Measurements from ENCODE around the gene INPP5A.

INPP5A gene

GRCh38 chr10:132519382-132520176 is 18.0 kb upstream of the INPP5A start:
- no peak for DNase-seq

- no peak for DNase-seq
These were observed 17.3 kb upstream of the INPP5A start for GRCh38 chr10:132520177-132520811.

DNA sequence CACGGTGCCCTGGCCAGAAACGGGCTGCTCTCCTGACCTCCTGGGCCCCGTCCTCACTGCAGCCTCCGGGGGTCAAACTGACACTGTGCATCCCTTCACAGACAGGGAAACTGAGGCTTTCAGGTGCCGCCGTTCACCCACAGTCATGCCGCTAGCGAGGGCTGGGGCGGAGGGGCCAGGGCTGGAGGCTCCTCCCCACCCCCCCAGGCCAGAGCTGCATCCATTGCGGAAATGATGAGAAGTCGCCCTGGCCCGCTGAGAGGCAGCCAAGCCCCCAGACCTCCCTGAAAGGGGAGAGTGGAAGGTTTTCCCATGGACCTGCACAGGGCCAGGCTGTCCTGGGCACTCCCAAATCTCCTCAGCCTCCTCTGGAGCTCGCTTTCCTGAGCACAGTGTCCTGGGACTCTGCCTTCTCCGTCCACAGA is 16.5 kb upstream of the INPP5A start:
- no peak for DNase-seq

- no peak for DNase-seq
These were observed 16.0 kb upstream of the INPP5A start for GRCh38 chr10:132521466-132522102.

- no peak for DNase-seq
These were observed 14.8 kb upstream of the INPP5A start for GRCh38 chr10:132522521-132523411.

DNA sequence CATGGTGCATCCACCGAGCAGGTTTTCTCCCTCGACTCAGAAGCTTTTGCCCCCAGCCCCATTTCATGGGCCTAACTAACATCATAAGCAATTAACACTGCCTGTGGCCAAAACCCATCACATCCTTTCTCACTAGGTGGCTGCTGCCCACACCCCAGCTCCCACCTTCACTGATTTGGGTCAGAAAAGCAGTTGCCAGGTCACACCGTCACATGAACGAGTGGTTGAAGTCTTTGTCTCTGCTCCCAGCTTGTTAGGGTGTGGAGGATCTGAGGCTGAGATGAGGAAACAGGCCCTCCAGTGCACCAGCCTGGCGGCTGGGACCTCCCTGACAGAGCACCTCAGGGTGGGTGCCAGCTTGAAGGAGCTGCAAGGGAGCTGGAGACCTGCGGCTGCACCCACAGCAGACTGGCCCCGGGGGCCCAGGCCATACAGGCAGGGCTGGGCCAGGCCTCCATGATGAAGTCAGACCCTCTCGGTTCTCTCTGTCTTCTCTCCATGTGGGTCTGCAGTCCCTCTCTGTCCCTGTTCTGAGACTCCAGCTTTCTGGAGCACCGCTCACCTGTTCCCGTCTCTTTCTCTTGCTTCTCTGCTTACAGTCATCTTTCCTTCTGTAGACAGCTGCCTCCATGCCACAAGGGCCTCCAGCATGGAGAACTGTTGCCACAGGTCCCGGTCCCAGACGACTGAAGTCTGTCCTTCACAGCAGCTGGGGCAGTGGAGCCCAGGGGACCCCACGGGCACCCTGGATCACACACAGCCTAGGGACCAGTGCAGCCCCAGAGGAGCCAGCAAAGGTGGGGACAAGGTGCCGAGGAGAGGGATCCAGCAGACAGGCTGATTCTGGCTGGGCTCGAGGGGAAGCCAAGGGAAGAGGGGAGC is 13.8 kb upstream of the INPP5A start:
- no peak for DNase-seq

DNA sequence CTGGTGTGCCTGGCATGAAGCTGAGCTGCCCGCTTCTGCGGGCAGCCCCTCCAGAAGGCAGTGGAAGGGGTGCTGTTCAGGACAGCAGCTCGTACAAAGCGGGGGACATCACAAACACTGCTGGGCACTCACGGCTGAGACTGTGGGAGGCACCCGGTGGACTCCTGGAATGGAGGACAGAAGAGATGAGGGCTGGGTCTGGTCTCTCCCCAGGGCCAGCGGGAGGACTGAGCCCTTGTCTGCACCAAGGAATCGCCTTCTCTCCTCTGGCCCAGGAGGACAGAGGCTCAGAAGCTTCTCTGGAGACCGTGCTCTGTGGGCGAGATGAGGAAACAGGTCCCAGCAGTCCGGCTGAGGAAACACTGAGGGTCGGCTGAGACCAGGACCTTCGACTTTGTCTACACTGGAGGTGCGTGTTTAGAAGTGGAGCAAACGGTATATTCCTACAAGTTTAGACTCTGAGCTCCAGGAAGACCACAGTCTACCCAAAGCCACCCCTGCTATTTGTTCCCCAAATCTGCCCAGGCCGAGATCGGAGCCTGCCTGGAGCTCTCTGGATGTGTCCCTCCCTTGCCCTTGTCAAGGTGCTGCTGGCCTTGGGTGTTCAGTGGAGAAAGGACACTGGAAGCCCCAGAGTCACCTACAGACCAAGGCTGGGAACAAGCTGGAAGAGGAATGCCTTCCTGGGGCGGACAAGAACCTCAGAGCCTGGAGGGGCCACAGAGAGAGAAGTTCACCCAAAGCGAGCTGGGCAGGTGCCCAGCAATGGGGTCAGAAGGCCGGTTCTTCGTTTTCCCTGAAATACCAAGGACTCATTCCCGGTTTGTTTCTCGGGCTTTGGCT is 12.9 kb upstream of the INPP5A start:
- DNase-seq = no peak

DNA sequence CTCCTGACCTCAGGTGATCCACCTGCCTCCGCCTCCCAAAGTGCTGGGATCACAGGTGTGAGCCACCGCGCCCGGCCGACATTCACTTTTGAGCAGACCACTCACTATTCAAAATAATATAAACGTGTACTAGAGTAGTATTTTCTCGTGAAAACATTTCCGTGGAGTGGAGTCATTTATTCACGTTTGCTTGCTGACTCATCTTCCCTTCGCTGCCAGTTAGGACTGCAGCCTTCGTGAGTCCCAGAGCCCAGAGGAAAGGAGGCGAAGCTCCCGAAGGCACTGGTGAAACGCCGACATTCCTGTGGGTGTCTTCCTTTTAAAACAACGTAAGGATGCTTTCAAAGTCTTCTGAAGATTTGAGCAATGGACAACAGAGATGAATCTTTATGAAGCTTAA is 10.9 kb upstream of the INPP5A start:
- no peak for DNase-seq

GRCh38 chr10:132527339-132528063 is 10.1 kb upstream of the INPP5A start:
- DNase-seq = no peak

DNA sequence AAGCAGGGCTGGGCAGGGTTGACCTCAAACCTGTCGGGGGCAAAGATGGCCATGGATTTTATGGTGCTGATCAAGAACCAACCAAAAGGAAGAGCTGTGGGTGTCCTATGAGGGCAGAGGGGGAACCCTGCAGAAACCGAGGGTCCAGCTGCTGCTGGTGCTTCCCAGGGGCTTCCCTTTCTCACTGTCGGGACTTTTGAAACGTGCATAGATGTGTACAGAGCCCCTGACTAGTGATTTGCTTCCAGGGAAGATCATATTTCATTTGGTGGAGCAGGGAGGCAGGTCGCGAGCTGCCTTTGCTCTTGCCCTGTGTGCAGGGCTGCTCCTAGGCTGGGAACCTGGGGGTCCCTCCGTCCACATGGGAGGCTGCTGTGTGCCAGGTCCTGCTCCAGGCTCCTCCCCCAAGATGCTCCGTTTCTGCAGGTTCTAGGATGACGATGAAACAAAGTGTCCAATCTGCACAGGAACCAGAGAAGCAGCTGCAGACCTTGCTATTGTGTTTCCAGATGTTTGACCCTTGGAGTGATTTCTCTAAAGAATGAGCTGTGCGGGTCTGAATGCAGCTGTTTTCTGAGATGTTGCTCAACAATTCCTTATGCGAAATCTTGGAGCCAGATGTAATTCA is 9.4 kb upstream of the INPP5A start:
- DNase-seq = no peak

- no peak for DNase-seq
These were observed 5.4 kb upstream of the INPP5A start for GRCh38 chr10:132532179-132532578.

GRCh38 chr10:132532749-132533560 is 4.6 kb upstream of the INPP5A start:
- DNase-seq = no peak

DNA sequence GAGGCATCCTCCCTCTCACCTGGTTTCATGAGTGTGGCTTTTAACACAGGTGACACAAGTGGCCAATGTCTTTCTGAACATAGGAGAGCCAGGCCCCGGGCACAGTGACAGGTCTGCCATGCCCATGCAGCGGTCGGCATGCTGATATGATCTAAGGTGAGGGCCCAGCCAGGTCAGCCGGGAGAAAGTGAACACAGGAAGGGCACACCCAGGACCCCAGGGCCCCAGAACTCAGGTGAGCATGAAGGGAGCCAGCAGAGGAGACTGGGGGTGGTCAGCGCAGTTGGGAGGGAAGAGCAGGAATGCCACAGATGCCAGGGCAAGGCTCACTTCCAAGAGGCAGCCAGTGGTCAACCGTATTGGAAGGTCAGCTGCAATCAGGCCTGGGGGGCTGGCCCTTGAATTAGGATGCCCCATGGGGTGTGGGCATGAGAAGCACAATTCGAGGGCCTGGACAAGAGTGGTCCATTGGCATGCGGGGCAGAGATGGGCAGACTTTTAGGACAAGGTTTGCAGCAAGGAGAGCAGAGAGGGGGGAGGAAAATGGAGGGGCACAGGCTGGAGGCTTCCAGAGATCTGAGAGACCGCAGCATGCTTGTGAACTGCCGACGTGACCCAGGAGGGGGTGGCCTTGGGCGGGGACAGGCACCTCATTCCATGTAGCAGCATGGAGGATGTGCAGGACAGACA is 3.9 kb upstream of the INPP5A start:
- DNase-seq = no peak

- DNase-seq = no peak
These were observed 3.1 kb upstream of the INPP5A start for GRCh38 chr10:132534391-132535064.

DNA sequence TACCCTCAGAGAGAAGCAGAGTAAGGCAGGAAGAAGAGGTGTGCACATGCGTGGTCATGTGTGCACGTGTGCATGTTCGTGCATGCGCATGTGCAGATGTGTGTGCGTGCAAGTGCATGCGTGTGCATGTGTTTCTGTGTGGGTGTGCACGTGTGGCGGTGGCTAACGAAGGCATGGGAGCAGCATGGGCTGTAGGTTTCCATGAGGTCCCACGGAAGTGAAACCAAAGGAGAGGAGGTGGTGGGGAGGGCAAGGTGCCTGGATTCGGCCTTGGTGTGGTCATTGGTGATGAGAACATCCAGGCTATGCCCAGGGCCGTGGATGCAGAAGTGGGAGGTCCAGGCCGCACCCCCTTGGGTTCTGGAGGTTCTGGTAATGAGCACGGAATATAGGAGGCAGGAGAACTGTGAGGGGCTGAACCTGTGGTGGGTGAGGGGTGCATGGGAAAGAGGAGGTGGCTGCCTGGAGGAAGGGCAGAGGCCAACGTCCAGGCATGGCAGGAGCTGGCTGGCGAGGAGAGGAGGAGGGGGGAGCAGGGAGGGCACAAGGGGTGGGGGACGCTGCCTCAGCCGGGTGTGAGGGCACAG is 2.4 kb upstream of the INPP5A start:
- DNase-seq = no peak

- DNase-seq = no peak
These were observed 1.2 kb upstream of the INPP5A start for GRCh38 chr10:132536241-132536876.
